H54 (cell line): ENCODE data around the gene SHROOM3.
"Not testable (repeated sequence)": the region's sequence is repeated elsewhere in the genome, so short reads cannot be mapped to it uniquely, and the experiment has no call there.

Source experiments
- DNase-seq: peaks from one replicate; pipeline ENCODE4 v3.0.0; 2011; ENCODE audit warnings: low spot score, mixed read lengths; ENCODE audit not compliant: insufficient read length
- FAIRE-seq: peaks from 3 replicates; lab custom pipeline; 2011; peaks lifted over from hg19 to GRCh38; lab: Jason Lieb, UNC
- POLR2A ChIP-seq: IDR thresholded peaks from 2 replicates; pipeline ENCODE4 v1.6.1; 2011; ENCODE audit warnings: low read depth, mild to moderate bottlenecking, low read length

The SHROOM3 gene

DNA sequence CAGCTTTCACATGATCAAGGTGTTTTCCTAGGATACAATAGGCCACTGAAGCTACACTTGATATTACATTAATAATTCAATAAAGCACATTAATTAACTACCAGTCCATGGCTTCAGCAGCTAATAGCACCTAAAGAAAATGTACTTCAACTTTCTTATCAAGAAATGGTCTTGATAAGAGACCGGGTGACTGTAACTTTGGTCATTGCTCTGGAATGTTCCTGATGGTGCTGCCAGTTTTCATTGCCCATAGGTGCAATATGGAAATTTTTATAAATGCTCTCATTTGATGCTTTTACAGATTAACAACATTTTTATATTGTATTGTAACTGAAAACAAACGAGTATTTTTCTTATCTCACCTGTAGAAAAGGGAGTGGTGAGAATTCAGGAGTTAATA, 165.4 kb downstream of the SHROOM3 start:
- FAIRE-seq (no peak), DNase-seq (no peak)
- no peak for TF ChIP-seq POLR2A

DNA sequence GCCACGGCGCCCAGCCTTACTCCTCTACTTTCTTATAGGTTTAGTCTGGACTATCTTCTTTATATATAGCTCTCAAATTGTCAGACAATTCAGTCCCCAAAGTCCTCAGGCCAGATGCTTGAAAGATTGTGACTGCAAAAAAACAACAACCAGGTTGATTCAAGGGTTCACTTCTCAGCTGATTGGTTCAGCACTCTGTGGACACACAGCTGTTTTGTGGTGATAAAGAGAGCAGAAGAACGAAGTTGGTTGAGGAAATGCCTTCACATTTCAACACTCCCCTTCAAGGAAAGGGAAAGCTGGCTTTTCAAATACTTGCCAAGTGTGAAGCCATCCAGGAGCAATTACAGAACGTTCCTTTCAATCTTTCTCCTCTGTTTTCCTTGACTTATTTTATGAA, 166.8 kb downstream of the SHROOM3 start:
- DNase-seq: no peak
- FAIRE-seq: no peak

DNA sequence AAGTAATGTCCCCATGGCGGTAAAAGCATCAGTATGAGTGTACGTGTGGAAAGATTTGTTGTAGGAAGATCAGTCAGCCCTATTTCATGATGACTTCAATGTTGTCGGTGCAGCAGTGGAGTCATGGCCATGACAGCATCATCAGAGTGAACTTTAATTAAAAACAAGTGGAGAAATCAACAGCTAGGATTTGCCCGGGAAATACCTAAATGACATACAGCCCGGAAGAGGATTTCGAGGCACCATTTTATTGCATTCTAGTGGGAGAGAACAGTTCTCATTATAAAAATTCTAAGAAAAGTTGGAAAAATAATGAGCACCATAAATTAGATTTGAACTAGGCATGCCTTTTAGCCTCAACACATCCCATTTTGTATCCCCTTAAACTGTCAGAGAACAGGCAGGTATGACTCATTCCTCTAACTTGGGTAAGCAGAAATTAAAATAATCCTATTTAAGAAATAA, 170.1 kb downstream of the SHROOM3 start:
- FAIRE-seq: no peak
- TF ChIP-seq POLR2A: no peak
- no peak for DNase-seq

More for the DNA sequence above, 166.8 kb downstream of the SHROOM3 start:
- TF ChIP-seq POLR2A: no peak

DNA sequence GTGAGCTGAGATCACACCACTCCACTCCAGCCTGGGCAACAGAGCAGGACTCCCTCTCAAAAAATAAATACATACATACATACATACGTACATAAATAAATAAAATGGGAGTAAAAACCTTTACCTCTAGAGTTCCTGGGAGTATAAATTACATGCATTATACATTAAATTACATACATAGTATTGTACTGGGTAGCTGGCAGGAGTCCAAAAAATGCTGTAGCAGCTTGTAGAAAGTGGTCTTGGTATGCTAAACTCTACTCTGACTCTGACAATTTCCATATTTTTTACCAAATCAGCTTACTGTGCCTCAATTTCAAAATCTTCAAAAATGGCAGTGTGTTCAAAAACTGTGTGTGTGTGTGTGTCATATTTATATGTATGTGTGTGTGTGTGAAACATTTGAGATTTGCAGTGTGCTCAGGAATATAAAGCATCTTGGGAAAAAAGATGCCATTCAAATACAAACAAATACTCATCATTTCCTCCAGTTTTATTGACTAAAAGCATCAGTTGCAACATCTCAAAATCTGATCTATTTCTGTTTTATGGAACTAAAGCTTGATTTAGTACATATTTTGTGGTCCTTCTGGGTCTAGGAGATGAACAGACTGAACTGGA, 171.7 kb downstream of the SHROOM3 start:
- DNase-seq (no peak), FAIRE-seq (no peak)
- no peak for TF ChIP-seq POLR2A

DNA sequence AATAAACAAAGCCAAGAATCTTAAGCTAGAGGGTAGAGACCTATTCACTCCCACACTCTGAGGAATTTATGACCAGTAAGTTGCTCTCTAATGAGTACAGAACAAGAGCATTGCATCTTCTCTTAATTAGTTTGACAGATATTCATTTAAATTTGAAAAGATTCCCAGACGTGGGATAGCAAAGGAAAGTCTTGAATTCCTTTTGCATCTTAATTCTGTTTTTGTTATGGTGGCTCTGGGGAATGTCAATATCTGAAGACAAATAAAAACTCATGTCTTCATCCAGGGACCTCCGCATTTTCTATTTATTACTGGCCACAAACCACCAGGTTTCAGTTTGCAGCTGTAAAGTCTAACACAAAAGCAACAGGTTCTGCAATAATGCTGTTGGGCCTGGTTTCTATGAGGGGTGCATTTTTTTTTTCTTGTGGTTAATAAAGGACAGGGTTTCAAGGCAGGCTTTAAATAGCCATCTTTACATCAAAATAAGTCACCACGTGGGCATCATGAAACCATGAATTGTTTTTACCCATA, 172.3 kb downstream of the SHROOM3 start:
- no peak for DNase-seq

DNA sequence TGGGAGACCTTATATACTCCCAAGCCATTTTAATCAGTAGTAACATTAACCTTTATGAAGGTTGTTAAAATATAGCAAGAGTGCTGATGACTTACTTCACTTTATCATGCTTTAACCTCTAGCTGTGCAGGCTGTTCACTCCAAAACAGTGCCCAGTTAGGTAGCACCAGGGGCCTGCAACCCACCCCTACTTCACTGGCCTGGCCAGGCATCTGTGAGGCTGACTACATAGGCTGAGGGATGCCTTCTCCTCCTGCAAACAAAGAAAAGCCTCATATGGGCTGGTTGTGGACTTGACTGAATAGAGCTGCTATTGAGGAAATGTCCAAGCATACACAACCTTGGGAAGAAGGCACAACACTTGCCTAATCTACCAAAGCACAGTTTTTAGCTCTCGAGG, 172.8 kb downstream of the SHROOM3 start:
- no peak for TF ChIP-seq POLR2A
- FAIRE-seq (no peak), DNase-seq (no peak)

More for the DNA sequence above, 172.3 kb downstream of the SHROOM3 start:
- FAIRE-seq: no peak
- TF ChIP-seq POLR2A: no peak

DNA sequence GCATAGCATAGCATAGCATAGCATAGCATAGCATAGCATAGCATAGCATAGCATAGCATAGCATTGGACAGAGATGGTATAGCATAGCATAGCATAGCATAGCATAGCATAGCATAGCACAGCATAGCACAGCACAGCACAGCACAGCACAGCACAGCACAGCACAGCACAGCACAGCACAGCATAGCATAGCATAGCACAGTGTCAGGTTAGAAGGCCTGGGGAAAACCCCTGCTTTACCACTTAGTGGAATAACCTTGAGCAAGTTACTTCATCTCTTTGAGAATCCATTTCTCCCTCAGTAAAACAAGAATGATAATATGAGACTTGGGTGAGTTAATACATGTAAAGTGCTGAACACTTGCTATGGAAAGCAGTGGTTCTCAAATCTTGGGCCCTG, 173.5 kb downstream of the SHROOM3 start:
- FAIRE-seq: not testable (repeated sequence)

DNA sequence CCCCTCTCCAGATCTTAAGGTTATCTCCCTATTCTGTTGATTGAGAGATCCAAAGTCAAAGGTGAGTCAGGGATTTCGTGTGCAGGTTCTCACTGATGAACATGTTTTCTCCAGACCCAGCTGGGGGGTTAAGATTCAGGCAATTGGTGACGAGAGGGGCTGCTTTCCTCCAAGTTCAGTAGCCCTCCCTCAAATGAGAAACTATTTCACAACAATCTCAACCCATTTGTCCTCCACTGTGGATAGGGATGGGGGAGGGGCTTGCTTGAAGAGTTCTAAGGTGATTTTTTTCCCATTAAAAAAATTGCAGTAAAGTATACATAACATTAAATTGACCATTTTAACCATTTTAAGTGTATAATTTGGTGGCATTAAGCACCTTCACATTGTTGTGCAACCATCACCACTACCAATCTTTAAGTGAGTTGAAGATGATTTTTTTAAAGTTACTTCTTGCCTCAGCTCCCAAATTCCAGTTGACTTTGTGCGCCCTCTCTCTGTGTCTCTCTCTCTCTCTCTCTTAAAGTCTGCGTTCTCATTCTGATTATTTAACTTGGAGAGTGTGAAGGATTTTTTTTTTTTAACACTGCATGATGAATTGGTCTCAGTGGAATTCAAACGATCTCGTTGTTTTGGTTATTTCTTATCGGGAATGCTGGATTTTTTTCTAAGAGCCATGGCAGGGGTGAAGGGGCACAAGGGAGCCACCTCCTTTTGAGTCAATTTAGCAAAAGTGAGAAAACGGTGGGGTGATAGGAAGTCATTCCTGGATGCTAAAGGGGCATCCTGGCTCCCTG, 175.9 kb downstream of the SHROOM3 start:
- FAIRE-seq (no peak), DNase-seq (no peak)
- no peak for TF ChIP-seq POLR2A

More for the DNA sequence above, 173.5 kb downstream of the SHROOM3 start:
- not testable (repeated sequence) for DNase-seq

DNA sequence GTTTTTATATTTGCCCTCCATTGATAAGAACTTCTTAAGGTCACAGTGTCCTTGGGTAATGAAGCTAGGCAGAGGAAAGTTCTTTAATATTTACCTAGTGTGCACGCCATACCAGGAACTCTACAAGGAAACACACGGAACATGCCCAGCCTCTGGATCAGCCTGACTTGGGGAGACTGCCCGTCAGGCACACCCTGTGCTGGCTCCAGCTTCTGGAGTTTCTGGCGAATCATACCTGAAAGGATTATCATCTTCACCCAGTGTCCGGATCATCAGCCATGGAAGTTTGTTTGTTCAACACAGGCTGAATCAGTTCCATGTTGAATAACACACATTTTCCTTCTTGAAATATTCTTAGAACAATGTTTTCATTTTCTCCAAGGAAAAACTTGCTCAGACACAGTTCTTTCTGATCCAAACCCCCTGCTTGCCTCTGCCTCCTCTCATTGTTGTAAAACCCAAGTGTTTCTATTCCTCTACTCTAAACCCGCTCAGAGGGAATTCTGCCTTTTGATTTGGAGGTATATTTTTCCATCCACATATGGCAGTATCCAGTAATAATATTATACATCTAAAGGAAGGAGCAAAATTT, 176.7 kb downstream of the SHROOM3 start:
- DNase-seq: no peak
- no peak for TF ChIP-seq POLR2A
- FAIRE-seq: no peak

DNA sequence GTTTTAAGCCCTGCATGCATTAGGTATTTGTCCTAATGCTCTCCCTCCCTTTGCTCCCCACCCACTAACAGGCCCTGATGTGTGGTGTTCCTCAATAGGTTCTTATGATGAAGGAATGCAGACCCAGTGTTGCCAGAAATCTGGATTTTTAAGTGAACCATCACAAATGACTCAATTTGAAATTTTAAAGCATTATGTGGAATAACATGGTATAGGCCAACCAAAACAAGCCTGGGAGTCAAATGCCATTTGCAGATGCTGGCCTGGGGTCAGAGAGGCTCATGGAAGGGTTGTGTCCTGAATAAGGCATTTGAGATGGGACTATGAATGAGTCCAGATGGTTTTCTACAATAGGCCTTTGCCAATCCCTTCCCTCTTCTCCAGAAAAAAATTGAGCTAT, 179.6 kb downstream of the SHROOM3 start:
- DNase-seq (no peak), FAIRE-seq (no peak)
- TF ChIP-seq POLR2A: no peak

DNA sequence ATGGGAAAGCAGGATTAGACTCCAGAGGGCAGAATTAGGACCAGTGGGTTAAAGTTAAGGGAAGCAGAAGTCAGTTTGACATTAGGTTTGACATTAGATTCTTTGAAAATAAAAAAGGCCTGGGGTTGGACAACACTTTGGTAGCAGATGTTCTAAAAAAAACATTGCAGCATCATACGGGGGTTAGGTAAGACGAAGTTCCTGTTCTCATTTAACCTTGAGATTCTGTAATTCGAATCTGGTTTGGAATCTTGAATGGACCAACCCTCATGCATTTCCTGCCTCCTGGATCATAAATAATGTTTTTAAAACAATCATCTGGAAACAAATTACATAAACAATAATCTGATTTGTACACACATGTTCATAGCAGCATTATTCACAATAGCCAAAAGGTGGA, 181.0 kb downstream of the SHROOM3 start:
- FAIRE-seq (no peak), DNase-seq (no peak)
- no peak for TF ChIP-seq POLR2A

DNA sequence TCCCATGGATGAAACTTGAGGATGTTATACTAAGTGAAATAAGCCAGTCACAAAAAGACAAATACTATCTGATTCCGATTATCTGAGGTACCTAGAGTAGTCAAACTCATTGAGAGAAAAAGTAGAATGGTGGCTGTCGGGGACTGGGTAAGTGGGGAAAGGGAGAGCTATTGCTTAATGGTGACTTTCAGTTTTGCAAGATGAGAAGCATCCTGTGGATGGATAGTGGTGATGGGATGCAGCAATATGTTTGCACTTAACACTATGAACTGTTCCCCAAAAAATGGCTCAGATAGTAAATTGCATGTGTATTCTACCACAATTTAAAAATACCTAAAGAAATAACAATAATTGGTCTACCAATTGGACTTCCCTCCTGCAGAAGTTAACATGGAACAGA, 181.5 kb downstream of the SHROOM3 start:
- no peak for TF ChIP-seq POLR2A
- FAIRE-seq (no peak), DNase-seq (no peak)

DNA sequence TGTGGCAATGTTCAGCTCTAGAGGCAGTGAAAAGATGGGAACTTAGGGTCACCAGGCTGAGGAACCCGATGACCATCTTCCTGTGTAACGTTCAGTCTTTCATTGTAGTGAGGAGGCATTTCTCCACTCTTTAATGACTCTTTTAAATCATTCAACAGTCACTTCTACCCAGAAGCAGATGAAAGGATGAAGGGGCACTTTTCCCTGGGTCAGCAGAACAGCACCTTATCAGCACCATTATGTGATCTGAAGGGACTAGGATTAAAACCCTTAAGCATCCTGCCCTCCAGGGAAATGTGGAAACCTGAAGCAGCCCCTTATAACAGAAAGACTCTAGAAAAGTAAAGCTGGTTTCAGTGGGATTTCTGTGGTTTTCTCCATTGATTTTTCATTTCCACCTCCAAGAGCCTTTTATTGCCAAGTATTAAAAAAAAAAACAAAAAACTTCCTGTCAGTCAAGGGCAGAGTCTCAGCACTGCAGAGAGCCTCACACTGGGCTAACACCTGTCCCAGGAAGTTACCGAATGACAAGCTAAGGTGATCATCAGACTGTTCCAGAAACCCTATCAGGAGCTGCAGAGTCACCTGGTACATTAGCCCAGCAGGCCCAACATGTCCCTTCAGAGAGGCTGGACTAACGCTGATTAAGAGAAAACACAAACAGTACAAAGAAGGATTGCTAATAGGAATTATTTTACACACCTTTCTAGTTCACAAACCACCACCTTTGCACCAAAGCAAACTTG, 185.9 kb downstream of the SHROOM3 start:
- no peak for FAIRE-seq
- TF ChIP-seq POLR2A: no peak
- DNase-seq: no peak

DNA sequence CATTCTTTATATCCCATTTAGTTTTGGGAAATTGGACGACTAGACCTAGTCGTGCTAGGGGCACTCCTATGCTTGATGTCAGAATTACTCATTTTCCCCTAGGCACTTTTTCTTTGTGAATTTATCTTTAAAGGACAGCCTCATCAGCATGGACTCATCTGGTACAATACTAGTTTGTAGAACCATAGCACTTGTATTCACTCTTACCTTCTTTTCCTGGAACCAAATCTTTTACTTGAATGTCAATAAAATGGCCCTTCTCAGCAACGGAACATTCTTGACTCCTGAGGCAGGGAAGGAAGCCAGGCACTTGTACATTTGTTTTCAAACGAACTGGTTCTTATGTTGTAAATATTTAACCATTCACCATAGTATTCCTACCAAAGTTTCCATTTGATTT, 187.1 kb downstream of the SHROOM3 start:
- TF ChIP-seq POLR2A: no peak
- DNase-seq (no peak), FAIRE-seq (no peak)
